ENCODE results near the gene ADM5. TPM values are rescaled to one million over a fixed set of nuclear protein-coding genes. Genes with fewer than 3 reads are reported as not detected.
A peak's percentile ranks its signal among the peaks of the same experiment; 100 is the strongest.

Gene ADM5
- total RNA-seq, 2 experiments from 2014 or later = 3.7 to 4.9 TPM

DNA sequence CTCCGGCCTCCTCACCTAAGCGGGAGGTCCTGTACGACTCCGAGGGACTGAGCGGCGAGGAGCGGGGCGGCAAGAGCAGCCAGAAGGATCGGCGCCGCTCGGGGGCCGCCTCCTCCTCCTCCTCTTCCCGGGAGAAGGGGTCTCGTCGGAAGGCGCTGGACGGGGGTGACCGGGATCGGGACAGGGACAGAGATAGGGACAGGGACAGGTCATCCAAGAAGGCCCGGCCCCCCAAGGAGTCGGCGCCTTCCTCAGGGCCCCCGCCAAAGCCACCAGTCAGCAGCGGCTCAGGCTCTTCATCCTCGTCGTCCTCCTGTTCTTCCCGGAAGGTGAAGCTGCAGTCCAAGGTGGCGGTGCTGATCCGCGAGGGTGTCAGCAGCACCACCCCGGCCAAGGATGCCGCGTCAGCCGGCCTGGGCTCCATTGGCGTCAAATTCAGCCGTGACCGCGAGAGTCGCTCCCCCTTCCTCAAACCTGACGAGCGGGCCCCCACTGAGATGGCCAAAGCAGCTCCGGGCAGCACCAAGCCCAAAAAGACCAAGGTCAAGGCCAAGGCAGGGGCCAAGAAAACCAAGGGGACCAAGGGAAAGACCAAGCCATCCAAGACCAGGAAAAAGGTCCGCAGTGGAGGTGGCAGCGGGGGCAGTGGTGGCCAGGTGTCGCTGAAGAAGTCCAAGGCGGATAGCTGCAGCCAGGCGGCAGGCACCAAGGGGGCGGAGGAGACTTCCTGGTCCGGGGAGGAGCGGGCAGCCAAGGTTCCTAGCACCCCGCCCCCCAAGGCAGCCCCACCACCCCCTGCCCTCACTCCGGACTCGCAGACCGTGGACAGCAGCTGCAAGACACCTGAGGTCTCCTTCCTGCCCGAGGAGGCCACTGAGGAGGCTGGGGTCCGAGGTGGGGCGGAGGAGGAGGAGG is 36.6 kb upstream of the ADM5 start:
- ChIA-PET POLR2A (no interaction called here), CTCF (interaction anchor here (0.7 kb wide), 1 partner anchor 10 kb away, joined by 4 read pairs; no protein-coding TSS in a partner anchor)
- no peak for DNase-seq
- Mint-ChIP-seq H3K27me3 (no peaks in the 10 kb centered on the region), H3K4me1 (no peaks in the 10 kb centered on the region), H3K27ac (no peak overlapping the region), H3K4me3 (no peak overlapping the region), H3K36me3 (ENCODE audit: low read depth) (peaks cover 23% of the 10 kb centered on the region), H3K9me3 (no peaks in the 10 kb centered on the region)

DNA sequence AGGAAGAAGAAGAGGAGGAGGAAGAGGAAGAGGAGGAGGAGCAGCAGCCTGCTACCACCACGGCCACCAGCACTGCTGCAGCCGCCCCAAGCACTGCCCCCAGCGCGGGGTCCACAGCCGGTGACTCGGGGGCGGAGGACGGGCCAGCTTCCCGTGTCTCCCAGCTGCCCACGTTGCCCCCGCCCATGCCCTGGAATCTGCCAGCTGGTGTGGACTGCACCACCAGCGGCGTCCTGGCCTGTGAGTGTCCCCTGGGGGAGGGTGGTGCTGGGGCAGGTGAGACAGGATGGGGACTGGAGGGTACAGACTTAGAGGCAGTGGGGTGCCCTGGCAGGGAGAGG is 36.0 kb upstream of the ADM5 start:
- no peaks in the 10 kb centered on the region for H3K9me3 Mint-ChIP-seq
- ChIA-PET POLR2A (no interaction called here), CTCF (interaction anchor here (0.6 kb wide), 1 partner anchor 132 kb away, joined by 3 read pairs; no protein-coding TSS in a partner anchor)
- no peak overlapping the region for H3K4me3 Mint-ChIP-seq
- H3K27ac Mint-ChIP-seq = no peak overlapping the region
- H3K4me1 Mint-ChIP-seq = no peaks in the 10 kb centered on the region
- H3K36me3 Mint-ChIP-seq (ENCODE audit: low read depth) = peaks cover 23% of the 10 kb centered on the region
- no peaks in the 10 kb centered on the region for H3K27me3 Mint-ChIP-seq
- no peak for DNase-seq

DNA sequence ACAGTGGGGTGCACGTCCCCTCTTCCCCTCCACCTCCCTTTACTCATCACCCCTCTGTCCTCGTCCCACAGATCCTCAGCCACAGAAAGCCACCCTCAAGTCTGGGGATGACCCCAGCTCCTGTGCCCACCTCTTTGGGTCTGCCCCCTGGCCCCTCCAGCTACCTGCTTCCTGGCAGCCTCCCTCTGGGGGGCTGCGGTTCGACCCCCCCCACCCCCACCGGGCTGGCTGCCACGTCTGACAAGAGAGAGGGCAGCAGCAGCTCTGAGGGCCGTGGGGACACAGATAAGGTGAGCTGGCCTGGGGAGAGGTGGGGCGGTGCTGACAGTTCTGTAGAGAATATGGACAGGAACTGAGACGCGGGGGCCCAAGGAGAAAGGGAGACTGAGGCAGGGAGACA is 34.8 kb upstream of the ADM5 start:
- ChIA-PET CTCF (interaction anchor here (2.7 kb wide), 1 partner anchor 12 kb away, joined by 11 read pairs; the partner anchor contains the start of gene SCAF1), POLR2A (no interaction called here)
- Mint-ChIP-seq H3K4me3 (no peak overlapping the region), H3K9me3 (no peaks in the 10 kb centered on the region), H3K36me3 (ENCODE audit: low read depth) (peaks cover 29% of the 10 kb centered on the region), H3K27me3 (no peaks in the 10 kb centered on the region), H3K4me1 (no peaks in the 10 kb centered on the region), H3K27ac (no peak overlapping the region)
- DNase-seq = no peak

DNA sequence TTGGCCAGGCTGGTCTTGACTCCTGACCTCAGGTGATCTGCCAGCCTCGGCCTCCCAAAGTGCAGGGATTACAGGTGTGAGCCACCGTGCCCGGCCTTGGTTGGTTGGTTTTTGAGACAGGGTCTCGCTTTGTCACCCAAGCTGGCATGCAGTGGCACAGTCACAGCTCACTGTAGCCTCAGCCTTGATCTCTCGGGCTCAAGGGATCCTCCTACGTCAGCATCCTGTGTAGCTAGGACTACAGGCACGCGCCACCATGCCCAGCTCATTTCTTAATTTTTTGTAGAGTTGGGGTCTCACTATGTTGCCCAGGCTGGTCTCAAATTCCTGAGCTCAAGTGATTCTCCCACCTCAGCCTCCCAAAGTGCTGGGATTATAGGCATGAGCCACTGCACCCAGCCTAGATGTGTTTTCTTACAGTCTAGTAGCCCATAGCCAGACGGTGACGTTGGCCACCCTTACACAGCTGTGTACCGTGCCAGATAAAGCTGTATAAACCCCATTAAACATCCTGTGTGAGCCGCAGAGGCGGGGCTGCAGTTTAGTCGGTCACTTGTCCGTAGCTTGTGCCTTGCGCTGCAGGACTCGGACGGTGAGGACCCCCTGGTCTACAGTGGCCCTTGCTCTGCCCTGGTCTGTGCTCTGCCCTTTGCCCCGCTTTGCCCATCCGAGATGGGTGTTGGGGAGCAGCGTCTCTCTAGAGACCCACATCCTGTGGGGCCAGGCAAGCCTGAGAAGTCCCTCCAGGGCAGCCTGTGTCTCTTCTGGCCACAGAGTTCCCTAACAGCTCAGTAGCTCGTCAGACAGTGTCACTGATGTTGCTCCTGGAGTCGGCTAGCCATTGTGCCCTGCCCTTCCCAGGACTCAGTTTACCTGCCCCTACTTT is 33.6 kb upstream of the ADM5 start:
- POLR2A ChIA-PET = interaction anchor here (0.6 to 0.8 kb wide), 2 partner anchors 37 to 252 kb away, joined by 3 to 4 read pairs; no protein-coding TSS in a partner anchor
- H3K27ac Mint-ChIP-seq = no peak overlapping the region
- H3K4me3 Mint-ChIP-seq = no peak overlapping the region
- H3K36me3 Mint-ChIP-seq (ENCODE audit: low read depth) = peaks cover 31% of the 10 kb centered on the region
- H3K9me3 Mint-ChIP-seq = no peaks in the 10 kb centered on the region
- peaks cover 2% of the 10 kb centered on the region for H3K4me1 Mint-ChIP-seq
- no peaks in the 10 kb centered on the region for H3K27me3 Mint-ChIP-seq
- CTCF ChIA-PET = interaction anchor here (0.6 to 2.7 kb wide), 7 partner anchors 7 to 248 kb away, joined by 3 to 11 read pairs (median 3); partner anchors contain the start of genes NOSIP, PRMT1, RRAS and SCAF1
- DNase-seq = no peak

DNA sequence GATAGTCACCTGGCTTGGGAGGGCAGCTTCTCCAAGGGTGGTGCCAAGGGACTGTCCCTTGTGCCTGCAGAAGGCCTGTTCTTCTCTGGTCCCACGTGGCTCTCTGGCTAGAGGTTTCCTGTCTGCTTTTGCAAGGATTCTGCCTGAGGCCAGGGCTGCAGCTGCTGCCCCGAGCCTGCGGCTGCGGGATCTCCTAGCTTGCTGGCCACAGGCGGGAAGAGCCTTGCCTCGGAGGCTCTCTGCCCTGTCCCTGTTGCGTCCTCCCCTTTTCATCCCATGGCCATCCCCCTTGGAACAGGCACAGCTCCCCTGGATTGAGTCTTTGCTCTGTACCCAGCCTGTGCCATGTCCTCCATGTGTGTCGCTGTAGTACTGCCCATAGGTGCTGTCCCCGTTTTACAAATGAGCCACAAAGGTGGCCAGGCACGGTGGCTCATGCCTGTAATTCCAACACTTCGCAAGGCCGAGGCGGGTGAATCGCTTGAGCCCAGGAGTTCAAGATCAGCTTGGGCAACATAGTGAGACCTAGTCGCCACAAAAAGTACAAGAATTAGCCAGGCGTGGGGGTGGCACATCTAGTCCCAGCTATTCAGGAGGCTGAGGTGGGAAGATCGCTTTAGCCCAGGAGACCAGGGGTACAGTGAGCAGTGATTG is 32.8 kb upstream of the ADM5 start:
- no peak for DNase-seq
- no peaks in the 10 kb centered on the region for H3K27me3 Mint-ChIP-seq
- H3K4me1 Mint-ChIP-seq = peaks cover 2% of the 10 kb centered on the region
- H3K36me3 Mint-ChIP-seq (ENCODE audit: low read depth) = peaks cover 34% of the 10 kb centered on the region
- CTCF ChIA-PET = interaction anchor here (0.8 to 2.7 kb wide), 4 partner anchors 8 to 77 kb away, joined by 3 to 11 read pairs (median 3); partner anchors contain the start of genes NOSIP, PRMT1 and SCAF1
- H3K4me3 Mint-ChIP-seq = no peak overlapping the region
- H3K27ac Mint-ChIP-seq = no peak overlapping the region
- H3K9me3 Mint-ChIP-seq = no peaks in the 10 kb centered on the region
- POLR2A ChIA-PET = no interaction called here

DNA sequence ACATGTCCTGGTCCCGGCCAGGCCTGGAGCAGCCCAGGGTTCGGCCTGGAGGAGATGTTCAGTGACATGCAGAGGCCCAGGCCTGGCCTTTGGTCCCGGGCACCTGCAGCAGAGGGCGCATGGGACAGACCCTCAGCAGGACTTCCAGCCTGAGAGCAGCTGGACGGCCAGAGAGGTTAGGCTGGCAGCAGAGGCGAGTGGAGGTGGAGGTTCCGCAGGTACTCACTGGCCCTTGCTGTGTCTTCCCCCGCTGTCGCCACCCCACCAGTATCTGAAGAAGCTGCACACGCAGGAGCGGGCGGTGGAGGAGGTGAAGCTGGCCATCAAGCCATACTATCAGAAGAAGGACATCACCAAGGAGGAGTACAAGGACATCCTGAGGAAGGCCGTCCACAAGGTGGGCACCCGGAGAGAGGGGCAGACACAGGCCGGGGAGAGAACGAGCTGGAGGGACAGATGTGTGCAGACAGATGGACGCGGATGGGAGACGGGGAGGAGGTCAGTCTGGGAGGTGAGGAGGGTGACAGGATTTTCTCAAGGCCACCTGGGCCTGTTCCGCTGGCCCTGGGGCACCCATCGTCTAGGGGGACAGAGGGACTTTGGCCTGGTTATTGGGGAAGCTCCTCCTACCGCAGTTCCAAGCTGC is 31.8 kb upstream of the ADM5 start:
- H3K4me1 Mint-ChIP-seq = peaks cover 4% of the 10 kb centered on the region
- no peak overlapping the region for H3K4me3 Mint-ChIP-seq
- DNase-seq = no peak
- POLR2A ChIA-PET = no interaction called here
- H3K36me3 Mint-ChIP-seq (ENCODE audit: low read depth) = peaks cover 36% of the 10 kb centered on the region
- peak overlapping the region; percentile 46 for H3K27ac Mint-ChIP-seq
- CTCF ChIA-PET = interaction anchor here (0.5 to 1.5 kb wide), 2 partner anchors 21 to 750 kb away, joined by 3 to 4 read pairs; no protein-coding TSS in a partner anchor
- H3K9me3 Mint-ChIP-seq = no peaks in the 10 kb centered on the region
- no peaks in the 10 kb centered on the region for H3K27me3 Mint-ChIP-seq

DNA sequence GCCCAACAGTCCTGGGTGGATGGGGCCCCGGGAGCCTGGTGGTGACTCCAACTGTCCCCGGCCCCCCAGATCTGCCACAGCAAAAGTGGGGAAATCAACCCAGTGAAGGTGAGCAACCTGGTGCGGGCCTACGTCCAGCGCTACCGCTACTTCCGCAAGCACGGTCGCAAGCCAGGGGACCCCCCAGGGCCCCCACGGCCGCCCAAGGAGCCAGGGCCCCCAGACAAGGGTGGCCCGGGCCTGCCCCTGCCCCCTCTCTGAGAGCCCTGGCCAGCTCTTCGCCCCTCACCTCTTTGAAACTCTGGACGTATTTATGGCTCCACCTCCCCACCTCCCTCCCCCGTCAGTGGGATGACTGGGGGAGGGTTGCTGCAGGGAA is 31.3 kb upstream of the ADM5 start:
- no peak for DNase-seq
- Mint-ChIP-seq H3K9me3 (no peaks in the 10 kb centered on the region), H3K4me3 (no peak overlapping the region), H3K4me1 (peaks cover 10% of the 10 kb centered on the region), H3K27ac (no peak overlapping the region), H3K36me3 (ENCODE audit: low read depth) (peaks cover 37% of the 10 kb centered on the region), H3K27me3 (no peaks in the 10 kb centered on the region)
- CTCF ChIA-PET = interaction anchor here (0.5 to 1.5 kb wide), 3 partner anchors 20 to 749 kb away, joined by 3 to 4 read pairs (median 3); no protein-coding TSS in a partner anchor
- POLR2A ChIA-PET = no interaction called here

DNA sequence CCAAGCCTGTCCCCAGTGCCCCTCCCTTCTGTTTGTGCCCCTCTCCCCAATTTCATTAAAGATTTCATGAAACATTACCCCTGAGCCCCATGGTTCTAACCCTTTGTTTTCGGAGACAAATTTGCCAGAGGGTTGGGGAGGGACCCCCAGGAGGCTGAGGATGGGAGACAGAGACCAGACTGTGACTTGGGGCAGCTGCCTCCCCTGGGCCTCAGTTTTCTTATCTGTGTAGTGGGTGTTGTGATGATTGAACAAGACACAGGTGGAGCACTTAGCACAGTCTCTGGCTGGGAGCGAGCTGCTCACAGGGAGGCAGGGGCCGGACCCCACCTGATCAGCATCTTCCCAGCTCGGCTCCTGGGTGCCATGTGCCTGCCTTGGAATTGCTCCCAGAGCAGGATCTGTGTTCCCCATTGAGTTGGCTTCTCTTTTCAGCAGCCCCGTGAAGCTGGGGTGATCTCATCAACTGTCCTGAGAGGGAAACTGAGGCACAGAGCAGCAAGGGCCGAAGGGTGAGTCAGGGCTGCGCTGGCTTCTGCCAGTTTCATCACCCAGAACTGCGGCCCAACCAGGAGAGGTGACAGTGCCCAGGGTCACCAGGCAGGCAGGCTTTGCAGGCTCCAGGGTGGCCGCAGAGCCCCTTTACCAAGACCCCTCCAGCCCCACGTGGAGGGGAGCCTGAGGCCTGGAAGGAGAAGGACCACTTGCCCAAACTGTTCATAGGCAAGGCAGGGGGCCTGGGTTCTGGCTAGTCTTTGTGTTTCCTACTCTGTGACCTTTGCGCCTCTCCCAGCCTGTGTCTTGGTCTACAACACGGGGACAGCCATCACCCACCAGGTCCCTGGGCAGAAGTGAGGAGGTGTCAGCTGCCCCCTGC is 30.6 kb upstream of the ADM5 start:
- Mint-ChIP-seq H3K27ac (no peak overlapping the region), H3K4me3 (no peak overlapping the region), H3K36me3 (ENCODE audit: low read depth) (peaks cover 38% of the 10 kb centered on the region), H3K4me1 (peaks cover 16% of the 10 kb centered on the region), H3K9me3 (no peaks in the 10 kb centered on the region), H3K27me3 (no peaks in the 10 kb centered on the region)
- no peak for DNase-seq
- CTCF ChIA-PET = interaction anchor here (0.6 to 1.5 kb wide), 4 partner anchors 10 to 96 kb away, joined by 3 to 4 read pairs (median 4); partner anchors contain the start of gene RRAS
- POLR2A ChIA-PET = no interaction called here

DNA sequence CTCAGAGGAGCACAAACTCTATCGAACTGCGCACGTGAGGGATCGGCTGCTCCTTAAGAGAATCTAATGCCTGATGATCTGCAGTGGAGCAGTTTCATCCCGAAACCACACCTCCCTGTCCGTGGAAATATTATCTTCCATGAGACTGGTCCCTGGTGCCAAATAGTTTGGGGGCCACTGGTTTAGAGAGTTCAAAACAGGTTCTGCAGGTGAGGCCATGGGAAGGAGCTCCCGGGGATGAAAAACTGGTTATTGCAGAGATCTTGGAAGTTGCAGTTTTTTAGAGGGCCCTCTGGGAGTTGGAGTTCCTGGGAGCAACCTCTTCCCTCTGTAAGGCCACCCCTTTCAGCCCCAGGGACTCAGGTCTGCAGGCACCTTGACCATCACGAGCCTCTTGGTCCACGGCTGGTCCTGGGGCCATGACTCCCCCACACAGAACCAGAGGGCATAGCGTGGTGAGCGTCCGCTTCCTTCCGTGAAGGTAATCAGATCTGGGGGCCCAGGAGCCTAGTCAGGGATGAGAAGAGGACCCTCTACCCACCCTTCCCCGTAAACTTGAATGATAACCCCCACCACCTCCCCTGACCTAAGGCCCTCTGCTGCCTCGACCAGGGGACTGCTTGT is 28.9 kb upstream of the ADM5 start:
- H3K27me3 Mint-ChIP-seq = no peaks in the 10 kb centered on the region
- H3K36me3 Mint-ChIP-seq (ENCODE audit: low read depth) = peaks cover 41% of the 10 kb centered on the region
- ChIA-PET CTCF (no interaction called here), POLR2A (no interaction called here)
- DNase-seq = no peak
- H3K27ac Mint-ChIP-seq = peak overlapping the region; percentile 46
- H3K9me3 Mint-ChIP-seq = no peaks in the 10 kb centered on the region
- H3K4me1 Mint-ChIP-seq = peaks cover 21% of the 10 kb centered on the region
- no peak overlapping the region for H3K4me3 Mint-ChIP-seq

DNA sequence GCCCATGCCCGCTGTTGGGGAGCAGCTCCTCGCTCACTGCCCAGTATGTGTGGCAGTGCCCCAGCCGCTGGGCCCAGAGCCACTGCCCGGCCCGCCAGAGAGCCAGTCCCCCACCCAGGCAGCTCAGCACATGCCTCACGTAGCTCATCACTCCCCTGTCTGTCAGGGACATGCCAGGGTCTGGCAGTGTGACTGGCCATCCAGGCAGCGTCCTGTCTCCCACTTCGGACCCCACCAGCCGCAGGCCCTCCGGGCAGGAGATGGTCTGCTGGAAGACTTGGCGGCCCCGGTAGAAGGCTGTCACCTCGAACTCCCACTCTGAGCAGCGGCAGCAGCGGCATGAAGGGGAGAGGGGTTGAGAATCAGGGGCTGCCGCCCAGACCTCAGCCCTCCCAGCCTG is 27.4 kb upstream of the ADM5 start:
- Mint-ChIP-seq H3K36me3 (ENCODE audit: low read depth) (peaks cover 33% of the 10 kb centered on the region), H3K27ac (no peak overlapping the region), H3K4me3 (no peak overlapping the region), H3K27me3 (no peaks in the 10 kb centered on the region), H3K4me1 (peaks cover 32% of the 10 kb centered on the region), H3K9me3 (no peaks in the 10 kb centered on the region)
- no peak for DNase-seq
- ChIA-PET CTCF (interaction anchor here (1.0 kb wide), 2 partner anchors 17 to 22 kb away, joined by 3 read pairs; no protein-coding TSS in a partner anchor), POLR2A (interaction anchor here (1.0 kb wide), 1 partner anchor 166 kb away, joined by 3 read pairs; no protein-coding TSS in a partner anchor)

DNA sequence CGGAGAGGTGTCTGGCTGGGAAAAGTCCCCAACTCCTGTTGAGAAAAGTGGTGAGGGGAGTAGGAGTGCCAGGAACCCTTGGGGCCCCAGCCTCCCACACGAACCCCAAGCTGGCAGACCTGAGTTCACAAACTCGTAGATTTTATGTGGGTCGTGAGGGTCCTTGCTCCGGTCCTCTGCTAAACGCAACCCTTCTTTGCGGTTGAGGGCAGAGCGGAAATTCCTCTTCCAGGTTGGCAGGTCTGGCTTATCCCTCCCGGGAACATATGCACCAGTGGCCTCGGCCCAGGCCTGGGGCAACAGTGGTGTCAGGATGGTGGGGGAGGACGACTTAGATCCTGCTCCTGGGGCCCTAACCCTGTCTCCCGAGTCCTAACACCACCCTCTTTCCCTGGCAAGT is 26.2 kb upstream of the ADM5 start:
- ChIA-PET CTCF (interaction anchor here (1.2 to 1.3 kb wide), 2 partner anchors 12 to 15 kb away, joined by 4 to 5 read pairs; no protein-coding TSS in a partner anchor), POLR2A (interaction anchor here (0.7 kb wide), 2 partner anchors 33 to 1269 kb away, joined by 3 to 8 read pairs; no protein-coding TSS in a partner anchor)
- peak overlapping the region; percentile 99 for H3K4me3 Mint-ChIP-seq
- H3K27ac Mint-ChIP-seq = peak overlapping the region; percentile 97
- DNase-seq = no peak
- peaks cover 27% of the 10 kb centered on the region for H3K36me3 Mint-ChIP-seq (ENCODE audit: low read depth)
- no peaks in the 10 kb centered on the region for H3K9me3 Mint-ChIP-seq
- H3K4me1 Mint-ChIP-seq = peaks cover 39% of the 10 kb centered on the region
- no peaks in the 10 kb centered on the region for H3K27me3 Mint-ChIP-seq

Data from activated CD4-positive, alpha-beta T cell treated with anti-CD3 and anti-CD28 coated beads, Interleukin-2, amount 10 ng/mL, durations not matched to agents 7 days and 5 days (primary cell).